ENCODE data around the gene NDUFV2. TPM values are rescaled to one million over a fixed set of nuclear protein-coding genes. Genes with fewer than 3 reads are reported as not detected.

Gene NDUFV2
- total RNA-seq, 1 experiment from 2014 or later: 215 TPM

- Histone ChIP-seq H3F3A (ENCODE audit: insufficient read depth, low read depth) (no peaks in the 10 kb centered on the region; the same call in 1 of the 2 replicates), H3K4me3 (no peak overlapping the region), H2AFZ (no peak overlapping the region), H3K36me3 (ENCODE audit: low read depth) (no peaks in the 10 kb centered on the region), H3K9me3 (ENCODE audit: insufficient read depth, low read depth) (no peaks in the 10 kb centered on the region), H4K20me1 (ENCODE audit: insufficient read depth) (no peaks in the 10 kb centered on the region), H3K9me2 (ENCODE audit: insufficient read depth) (no peaks in the 10 kb centered on the region; the same call in 1 of the 2 replicates), H3K79me2 (ENCODE audit: low read depth) (no peaks in the 10 kb centered on the region), H3K4me2 (no peak overlapping the region), H3K27me3 (ENCODE audit: insufficient read depth, low read depth) (no peaks in the 10 kb centered on the region), H3K27ac (no peak overlapping the region), H3K4me1 (replicated peaks; ENCODE audit: insufficient read depth) (peaks cover 40% of the 10 kb centered on the region)
- DNase-seq: no peak
- no TSS peak for BruUV-seq (replicated peaks)
- intact Hi-C loops (cut with micrococcal nuclease; ENCODE audit: unreplicated experiment): no loop called here
- TF ChIP-seq CTCF (conservative IDR thresholded peaks at IDR 0.05): no peak
- TF ChIP-seq EZH2 (IDR thresholded peaks at IDR 0.05; ENCODE audit: low read depth): no peak
- POLR2A ChIA-PET (ENCODE audit: unreplicated experiment): no interaction called here
- CTCF ChIA-PET: no interaction called here
These were observed 35.6 kb upstream of the NDUFV2 start for GRCh38 chr18:9066817-9067306.

DNA sequence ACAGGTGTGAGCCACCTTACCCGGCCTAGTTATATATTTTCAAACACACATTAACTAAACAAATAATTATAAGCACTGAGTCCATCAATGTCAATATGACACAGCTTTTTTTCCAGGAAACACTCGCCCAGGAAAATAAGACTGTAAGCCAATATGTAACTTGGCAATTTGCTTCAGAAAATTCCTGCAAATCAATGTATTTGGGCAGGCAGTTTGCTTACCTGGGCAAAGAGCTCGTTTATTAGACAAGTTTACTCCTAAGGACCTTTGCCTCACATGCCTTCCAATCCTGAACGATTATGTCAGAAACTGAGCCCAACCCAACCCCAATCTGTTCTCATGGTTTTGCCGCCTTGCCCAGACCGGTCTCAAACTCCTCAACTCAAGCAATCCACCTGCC is 34.7 kb upstream of the NDUFV2 start:
- Histone ChIP-seq H3K27me3 (ENCODE audit: insufficient read depth, low read depth) (no peaks in the 10 kb centered on the region), H4K20me1 (ENCODE audit: insufficient read depth) (no peaks in the 10 kb centered on the region), H3F3A (ENCODE audit: insufficient read depth, low read depth) (no peaks in the 10 kb centered on the region; the same call in 1 of the 2 replicates), H3K4me1 (replicated peaks; ENCODE audit: insufficient read depth) (peaks cover 31% of the 10 kb centered on the region), H3K27ac (peak overlapping the region; percentile 29; the same call in 1 of the 2 replicates), H3K9me2 (ENCODE audit: insufficient read depth) (no peaks in the 10 kb centered on the region), H3K9me3 (ENCODE audit: insufficient read depth, low read depth) (no peaks in the 10 kb centered on the region), H3K36me3 (ENCODE audit: low read depth) (no peaks in the 10 kb centered on the region), H2AFZ (no peak overlapping the region), H3K4me3 (no peak overlapping the region), H3K79me2 (ENCODE audit: low read depth) (no peaks in the 10 kb centered on the region), H3K4me2 (no peak overlapping the region)
- ChIA-PET POLR2A (ENCODE audit: unreplicated experiment) (no interaction called here), CTCF (no interaction called here)
- intact Hi-C loops (cut with micrococcal nuclease; ENCODE audit: unreplicated experiment): no loop called here
- no TSS peak for BruUV-seq (replicated peaks)
- peak in 1 of 2 experiments; percentile 65 for DNase-seq
- no peak for TF ChIP-seq CTCF (conservative IDR thresholded peaks at IDR 0.05)
- no peak for TF ChIP-seq EZH2 (IDR thresholded peaks at IDR 0.05; ENCODE audit: low read depth)

DNA sequence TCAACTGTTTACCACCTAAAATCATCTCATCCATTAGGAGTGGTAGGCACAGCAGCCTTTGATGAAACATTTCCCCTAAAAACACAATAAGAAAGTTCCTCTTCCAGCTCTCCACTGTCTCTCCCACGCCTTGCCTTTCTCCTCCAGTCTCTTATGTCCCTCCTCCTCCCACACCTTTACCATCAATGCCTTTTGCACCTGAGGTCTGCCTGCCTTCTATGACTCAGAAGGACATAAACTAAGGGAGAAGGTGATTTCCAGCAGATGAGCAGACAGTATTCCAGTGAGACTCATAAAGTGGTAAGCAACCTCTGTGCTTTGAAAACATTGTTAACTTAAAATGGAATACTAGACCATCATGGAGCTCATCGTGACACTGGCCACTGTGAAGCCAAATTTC is 34.2 kb upstream of the NDUFV2 start:
- Histone ChIP-seq H3K9me3 (ENCODE audit: insufficient read depth, low read depth) (no peaks in the 10 kb centered on the region), H3K9me2 (ENCODE audit: insufficient read depth) (no peaks in the 10 kb centered on the region), H2AFZ (no peak overlapping the region), H3K79me2 (ENCODE audit: low read depth) (no peaks in the 10 kb centered on the region), H4K20me1 (ENCODE audit: insufficient read depth) (no peaks in the 10 kb centered on the region), H3K27me3 (ENCODE audit: insufficient read depth, low read depth) (no peaks in the 10 kb centered on the region), H3K27ac (peak overlapping the region; percentile 29; the same call in 1 of the 2 replicates), H3K4me2 (no peak overlapping the region), H3K4me1 (replicated peaks; ENCODE audit: insufficient read depth) (peaks cover 34% of the 10 kb centered on the region), H3F3A (ENCODE audit: insufficient read depth, low read depth) (peaks cover 4% of the 10 kb centered on the region; the same call in 1 of the 2 replicates), H3K36me3 (ENCODE audit: low read depth) (no peaks in the 10 kb centered on the region), H3K4me3 (no peak overlapping the region)
- TF ChIP-seq EZH2 (IDR thresholded peaks at IDR 0.05; ENCODE audit: low read depth): no peak
- no peak for TF ChIP-seq CTCF (conservative IDR thresholded peaks at IDR 0.05)
- ChIA-PET CTCF (no interaction called here), POLR2A (ENCODE audit: unreplicated experiment) (no interaction called here)
- DNase-seq: peak in 1 of 2 experiments; percentile 61
- intact Hi-C loops (cut with micrococcal nuclease; ENCODE audit: unreplicated experiment): no loop called here
- BruUV-seq (replicated peaks): no TSS peak

All from PC-9 (cell line).